Activated T-cell treated with anti-CD3 and anti-CD28 coated beads, Interleukin-2, amount 50 U/mL, for 24 hours (primary cell): Measurements from ENCODE around the gene CAMK1G.

Source experiments
- DNase-seq: peaks from one replicate; pipeline ENCODE4 v3.0.0-alpha.2; 2020
- H3K27ac Mint-ChIP-seq: 2 replicates; pipeline ENCODE4 v1.8.0; 2020; ENCODE audit warnings: mild to moderate bottlenecking, mixed read lengths
- H3K27me3 Mint-ChIP-seq: 2 replicates; pipeline ENCODE4 v1.8.0; 2020; ENCODE audit warnings: mixed read lengths
- H3K36me3 Mint-ChIP-seq: 2 replicates; pipeline ENCODE4 v1.8.0; 2020; ENCODE audit warnings: low read depth, mixed read lengths
- H3K4me1 Mint-ChIP-seq: 2 replicates; pipeline ENCODE4 v1.8.0; 2020; ENCODE audit warnings: low read depth, mixed read lengths
- H3K4me3 Mint-ChIP-seq: 2 replicates; pipeline ENCODE4 v1.8.0; 2020; ENCODE audit warnings: mild to moderate bottlenecking, moderate library complexity, mixed read lengths
- H3K9me3 Mint-ChIP-seq: 2 replicates; pipeline ENCODE4 v1.8.0; 2020; ENCODE audit warnings: mixed read lengths

CAMK1G gene

GRCh38 chr1:209554761-209555611, 28.5 kb upstream of the CAMK1G start:
- H3K4me1 Mint-ChIP-seq, result no peaks in the 10 kb centered on the region

GRCh38 chr1:209556162-209556690, 27.3 kb upstream of the CAMK1G start:
- H3K4me1 Mint-ChIP-seq, result no peaks in the 10 kb centered on the region
- H3K4me3 Mint-ChIP-seq, result no peak overlapping the region
- no peaks in the 10 kb centered on the region for H3K9me3 Mint-ChIP-seq
- H3K36me3 Mint-ChIP-seq, result no peaks in the 10 kb centered on the region
- no peak for DNase-seq
- H3K27ac Mint-ChIP-seq, result no peak overlapping the region
- peaks cover 4% of the 10 kb centered on the region for H3K27me3 Mint-ChIP-seq

More at GRCh38 chr1:209554761-209555611, 28.5 kb upstream of the CAMK1G start:
- H3K27ac Mint-ChIP-seq, result no peak overlapping the region
- peaks cover 4% of the 10 kb centered on the region for H3K27me3 Mint-ChIP-seq
- no peaks in the 10 kb centered on the region for H3K9me3 Mint-ChIP-seq
- H3K36me3 Mint-ChIP-seq, result no peaks in the 10 kb centered on the region
- no peak overlapping the region for H3K4me3 Mint-ChIP-seq
- no peak for DNase-seq

- H3K36me3 Mint-ChIP-seq, result no peaks in the 10 kb centered on the region
- H3K4me1 Mint-ChIP-seq, result no peaks in the 10 kb centered on the region
- no peak overlapping the region for H3K27ac Mint-ChIP-seq
- peaks cover 4% of the 10 kb centered on the region for H3K27me3 Mint-ChIP-seq
- DNase-seq, result no peak
- H3K9me3 Mint-ChIP-seq, result no peaks in the 10 kb centered on the region
- H3K4me3 Mint-ChIP-seq, result no peak overlapping the region
These were observed 26.3 kb upstream of the CAMK1G start for GRCh38 chr1:209557221-209557620.

GRCh38 chr1:209560529-209560928, 23.0 kb upstream of the CAMK1G start:
- Mint-ChIP-seq H3K4me1 (no peaks in the 10 kb centered on the region), H3K27ac (no peak overlapping the region), H3K4me3 (no peak overlapping the region), H3K9me3 (no peaks in the 10 kb centered on the region), H3K36me3 (no peaks in the 10 kb centered on the region), H3K27me3 (peaks cover 13% of the 10 kb centered on the region)
- no peak for DNase-seq

GRCh38 chr1:209560952-209561351, 22.6 kb upstream of the CAMK1G start:
- Mint-ChIP-seq H3K4me3 (no peak overlapping the region), H3K27ac (no peak overlapping the region), H3K4me1 (peaks cover under 1% of the 10 kb centered on the region), H3K27me3 (peaks cover 17% of the 10 kb centered on the region), H3K36me3 (no peaks in the 10 kb centered on the region), H3K9me3 (no peaks in the 10 kb centered on the region)
- DNase-seq, result no peak

- Mint-ChIP-seq H3K4me3 (no peak overlapping the region), H3K27me3 (peaks cover 20% of the 10 kb centered on the region), H3K27ac (no peak overlapping the region), H3K4me1 (peaks cover 6% of the 10 kb centered on the region), H3K36me3 (no peaks in the 10 kb centered on the region), H3K9me3 (no peaks in the 10 kb centered on the region)
- DNase-seq, result no peak
These were observed 22.0 kb upstream of the CAMK1G start for GRCh38 chr1:209561532-209561931.

GRCh38 chr1:209564849-209565248, 18.7 kb upstream of the CAMK1G start:
- H3K27me3 Mint-ChIP-seq, result peaks cover 24% of the 10 kb centered on the region
- peaks cover 25% of the 10 kb centered on the region for H3K4me1 Mint-ChIP-seq
- no peaks in the 10 kb centered on the region for H3K9me3 Mint-ChIP-seq
- no peak overlapping the region for H3K27ac Mint-ChIP-seq
- H3K4me3 Mint-ChIP-seq, result no peak overlapping the region
- DNase-seq, result no peak
- no peaks in the 10 kb centered on the region for H3K36me3 Mint-ChIP-seq

- Mint-ChIP-seq H3K4me1 (peaks cover 29% of the 10 kb centered on the region), H3K27me3 (peaks cover 35% of the 10 kb centered on the region), H3K4me3 (no peak overlapping the region), H3K36me3 (no peaks in the 10 kb centered on the region), H3K9me3 (no peaks in the 10 kb centered on the region), H3K27ac (no peak overlapping the region)
- peak; percentile 75 for DNase-seq
These were observed 17.5 kb upstream of the CAMK1G start for GRCh38 chr1:209565759-209566678.

- no peak overlapping the region for H3K27ac Mint-ChIP-seq
- no peaks in the 10 kb centered on the region for H3K36me3 Mint-ChIP-seq
- peaks cover 29% of the 10 kb centered on the region for H3K4me1 Mint-ChIP-seq
- peaks cover 44% of the 10 kb centered on the region for H3K27me3 Mint-ChIP-seq
- H3K9me3 Mint-ChIP-seq, result no peaks in the 10 kb centered on the region
- no peak for DNase-seq
- H3K4me3 Mint-ChIP-seq, result no peak overlapping the region
These were observed 15.8 kb upstream of the CAMK1G start for GRCh38 chr1:209567698-209568175.

GRCh38 chr1:209569455-209570207, 13.9 kb upstream of the CAMK1G start:
- H3K27ac Mint-ChIP-seq, result no peak overlapping the region
- no peaks in the 10 kb centered on the region for H3K36me3 Mint-ChIP-seq
- H3K4me3 Mint-ChIP-seq, result peak overlapping the region; percentile 41
- peaks cover 29% of the 10 kb centered on the region for H3K4me1 Mint-ChIP-seq
- H3K27me3 Mint-ChIP-seq, result peaks cover 41% of the 10 kb centered on the region
- peak; percentile 78 for DNase-seq
- H3K9me3 Mint-ChIP-seq, result no peaks in the 10 kb centered on the region

GRCh38 chr1:209570743-209571142, 12.8 kb upstream of the CAMK1G start:
- Mint-ChIP-seq H3K9me3 (no peaks in the 10 kb centered on the region), H3K27me3 (peaks cover 33% of the 10 kb centered on the region), H3K27ac (no peak overlapping the region), H3K4me3 (no peak overlapping the region), H3K36me3 (no peaks in the 10 kb centered on the region), H3K4me1 (peaks cover 29% of the 10 kb centered on the region)
- no peak for DNase-seq

GRCh38 chr1:209576392-209577197, 6.9 kb upstream of the CAMK1G start:
- Mint-ChIP-seq H3K4me3 (no peak overlapping the region), H3K36me3 (no peaks in the 10 kb centered on the region), H3K27me3 (peaks cover 11% of the 10 kb centered on the region), H3K4me1 (no peaks in the 10 kb centered on the region), H3K9me3 (no peaks in the 10 kb centered on the region), H3K27ac (no peak overlapping the region)
- DNase-seq, result peak; percentile 80

GRCh38 chr1:209577346-209577745, 6.2 kb upstream of the CAMK1G start:
- Mint-ChIP-seq H3K27ac (no peak overlapping the region), H3K36me3 (no peaks in the 10 kb centered on the region), H3K9me3 (no peaks in the 10 kb centered on the region), H3K27me3 (peaks cover 6% of the 10 kb centered on the region), H3K4me1 (no peaks in the 10 kb centered on the region), H3K4me3 (no peak overlapping the region)
- no peak for DNase-seq
